ENCODE measurements around the gene RGS9BP.

DNA sequence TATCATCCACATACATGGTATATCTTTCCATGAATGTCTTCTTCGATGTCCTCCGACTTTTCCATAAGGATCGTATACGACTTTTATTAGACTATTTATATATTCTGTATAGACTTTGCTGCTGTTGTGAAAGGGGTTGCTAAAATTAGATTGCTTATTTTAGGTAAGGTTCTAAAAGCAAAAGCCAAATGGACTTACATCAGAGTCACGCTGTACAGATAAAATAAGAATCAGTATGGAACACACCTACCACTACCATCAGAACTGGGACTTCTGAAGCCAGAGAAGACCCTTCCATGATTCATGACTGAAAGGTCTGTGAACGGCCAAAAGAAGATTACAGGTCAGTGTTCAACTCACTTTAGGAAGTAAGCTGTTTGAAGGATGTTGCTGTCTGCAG, 9.6 kb upstream of the RGS9BP start:
- TF ChIP-seq EZH2 (IDR thresholded peaks at IDR 0.05; ENCODE audit: insufficient read depth, poor library complexity, severe bottlenecking) = no peak
- TF ChIP-seq EZH2phosphoT487 (IDR thresholded peaks at IDR 0.05; ENCODE audit: insufficient read depth, low read depth) = no peak
